PFSK-1 (cell line): ENCODE measurements around the gene IRF4.

Experiments used
- FOXP2 ChIP-seq: optimal IDR thresholded peaks from 2 replicates; pipeline ENCODE3; 2011; ENCODE audit warnings: borderline replicate concordance, control low read depth, inconsistent platforms; ENCODE audit not compliant: insufficient read depth; ENCODE audit errors: extremely low read length, extremely low read depth
- POLR2AphosphoS5 ChIP-seq: IDR thresholded peaks from 2 replicates; pipeline ENCODE4 v1.6.1; 2012; ENCODE audit warnings: low read depth, mild to moderate bottlenecking, control low read depth, low read length, moderate library complexity
- SIN3A ChIP-seq: IDR thresholded peaks from 2 replicates; pipeline ENCODE4 v1.6.1; 2012; ENCODE audit warnings: mild to moderate bottlenecking, low read length, moderate library complexity, borderline replicate concordance; ENCODE audit not compliant: insufficient read depth
- TAF1 ChIP-seq: IDR thresholded peaks from 2 replicates; pipeline ENCODE4 v1.6.1; 2012; ENCODE audit warnings: low read length, control low read depth, borderline replicate concordance; ENCODE audit not compliant: insufficient read depth
- TF ChIP-seq, protein P1 (sequence below), 2 experiments: IDR thresholded peaks; 2 replicates each; pipeline versions ENCODE4 v1.6.1 to v1.8.0; 2011 to 2012; ENCODE audit warnings: low read depth in 2 of 2, low read length in 2 of 2, control low read depth in 1 of 2, inconsistent platforms in 1 of 2, mild to moderate bottlenecking in 1 of 2, moderate library complexity in 1 of 2; ENCODE audit not compliant: insufficient read depth in 1 of 2

Gene IRF4

DNA sequence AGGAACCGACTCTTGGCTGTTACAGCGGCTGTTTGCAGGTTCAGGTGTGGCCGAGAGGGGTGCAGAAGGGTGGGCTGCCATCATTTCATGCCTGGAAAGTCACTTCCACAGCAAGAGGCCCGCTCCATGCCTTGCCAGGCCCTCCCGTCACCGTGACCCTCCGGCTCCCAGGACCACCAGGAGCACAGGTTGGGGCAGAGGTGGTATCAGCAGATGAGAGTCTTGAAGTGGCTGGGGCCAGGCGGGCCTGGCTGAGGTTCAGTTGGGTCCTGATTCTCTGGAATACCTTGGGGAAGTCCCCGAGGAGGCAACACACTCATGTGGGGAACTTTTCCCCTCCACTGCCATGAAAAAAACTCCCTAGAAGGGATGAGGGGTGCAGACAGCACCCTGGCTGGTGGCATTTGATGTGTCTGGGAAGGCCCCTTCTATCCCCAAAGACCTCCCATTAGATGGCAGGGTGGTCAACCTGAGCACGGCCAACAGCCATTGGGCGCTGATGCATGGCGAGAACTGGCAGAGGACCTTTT is 34.2 kb upstream of the IRF4 start:
- no peak for TF ChIP-seq SIN3A
- no peak for TF ChIP-seq TAF1
- no peak for TF ChIP-seq FOXP2
- TF ChIP-seq, protein P1, sequence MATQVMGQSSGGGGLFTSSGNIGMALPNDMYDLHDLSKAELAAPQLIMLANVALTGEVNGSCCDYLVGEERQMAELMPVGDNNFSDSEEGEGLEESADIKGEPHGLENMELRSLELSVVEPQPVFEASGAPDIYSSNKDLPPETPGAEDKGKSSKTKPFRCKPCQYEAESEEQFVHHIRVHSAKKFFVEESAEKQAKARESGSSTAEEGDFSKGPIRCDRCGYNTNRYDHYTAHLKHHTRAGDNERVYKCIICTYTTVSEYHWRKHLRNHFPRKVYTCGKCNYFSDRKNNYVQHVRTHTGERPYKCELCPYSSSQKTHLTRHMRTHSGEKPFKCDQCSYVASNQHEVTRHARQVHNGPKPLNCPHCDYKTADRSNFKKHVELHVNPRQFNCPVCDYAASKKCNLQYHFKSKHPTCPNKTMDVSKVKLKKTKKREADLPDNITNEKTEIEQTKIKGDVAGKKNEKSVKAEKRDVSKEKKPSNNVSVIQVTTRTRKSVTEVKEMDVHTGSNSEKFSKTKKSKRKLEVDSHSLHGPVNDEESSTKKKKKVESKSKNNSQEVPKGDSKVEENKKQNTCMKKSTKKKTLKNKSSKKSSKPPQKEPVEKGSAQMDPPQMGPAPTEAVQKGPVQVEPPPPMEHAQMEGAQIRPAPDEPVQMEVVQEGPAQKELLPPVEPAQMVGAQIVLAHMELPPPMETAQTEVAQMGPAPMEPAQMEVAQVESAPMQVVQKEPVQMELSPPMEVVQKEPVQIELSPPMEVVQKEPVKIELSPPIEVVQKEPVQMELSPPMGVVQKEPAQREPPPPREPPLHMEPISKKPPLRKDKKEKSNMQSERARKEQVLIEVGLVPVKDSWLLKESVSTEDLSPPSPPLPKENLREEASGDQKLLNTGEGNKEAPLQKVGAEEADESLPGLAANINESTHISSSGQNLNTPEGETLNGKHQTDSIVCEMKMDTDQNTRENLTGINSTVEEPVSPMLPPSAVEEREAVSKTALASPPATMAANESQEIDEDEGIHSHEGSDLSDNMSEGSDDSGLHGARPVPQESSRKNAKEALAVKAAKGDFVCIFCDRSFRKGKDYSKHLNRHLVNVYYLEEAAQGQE (IDR thresholded peaks at IDR 0.05; ENCODE audit: insufficient read depth in 1 of 2, low read depth in 2 of 2, low read length in 2 of 2), result no peak
- TF ChIP-seq POLR2AphosphoS5, result no peak

DNA sequence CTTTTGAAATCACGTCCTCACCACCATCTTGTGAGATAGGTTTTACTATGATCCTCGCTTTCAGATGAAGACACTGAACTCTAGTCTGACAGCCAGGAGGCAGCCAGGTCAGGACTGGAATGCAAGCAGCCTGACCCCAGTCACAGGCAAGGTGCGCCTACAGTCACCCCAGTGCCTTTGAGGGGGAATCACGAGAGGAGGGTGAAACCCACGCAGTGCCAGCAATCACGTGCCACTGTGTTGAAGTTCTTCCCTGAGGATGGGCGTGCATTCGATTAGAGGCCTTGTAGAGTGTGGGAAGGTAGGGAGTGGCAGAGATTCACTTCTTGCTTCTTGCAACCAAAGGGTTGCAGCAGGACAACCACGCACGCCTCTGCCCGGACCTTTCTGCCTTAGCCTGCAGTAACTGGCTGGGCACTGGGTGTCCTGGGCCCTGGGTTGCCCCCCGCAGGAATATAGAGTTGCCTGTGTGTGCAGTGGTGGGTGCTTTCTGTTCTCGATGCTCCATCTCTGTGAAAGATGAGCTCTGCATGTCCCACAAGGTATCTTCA is 33.7 kb upstream of the IRF4 start:
- TF ChIP-seq POLR2AphosphoS5 (no peak), FOXP2 (no peak), SIN3A (no peak), TAF1 (no peak)
- TF ChIP-seq, protein P1 (IDR thresholded peaks at IDR 0.05; ENCODE audit: insufficient read depth in 1 of 2, low read depth in 2 of 2, low read length in 2 of 2), result no peak

DNA sequence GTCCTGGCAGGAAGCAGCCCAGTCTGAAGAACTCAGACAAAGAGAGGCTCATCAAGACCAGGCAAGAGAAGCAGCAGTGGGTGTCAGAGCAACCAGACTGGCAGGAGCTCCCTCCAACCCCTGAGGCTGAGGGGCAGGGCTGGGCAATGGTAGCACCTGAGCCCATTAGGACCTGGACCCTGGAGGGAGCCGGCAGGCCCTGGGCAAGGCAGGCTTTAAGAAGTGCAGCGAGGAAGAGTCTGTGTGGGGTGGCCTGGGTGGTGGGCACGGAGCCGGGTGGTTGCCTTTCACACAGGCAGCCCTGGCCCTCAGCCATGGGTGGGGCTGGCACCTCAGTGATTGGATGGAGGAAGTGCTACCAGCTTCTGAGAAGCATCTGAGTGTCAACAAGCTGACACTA is 33.1 kb upstream of the IRF4 start:
- TF ChIP-seq FOXP2 (no peak), POLR2AphosphoS5 (no peak), SIN3A (no peak), TAF1 (no peak)
- TF ChIP-seq, protein P1 (IDR thresholded peaks at IDR 0.05; ENCODE audit: insufficient read depth in 1 of 2, low read depth in 2 of 2, low read length in 2 of 2), result no peak

DNA sequence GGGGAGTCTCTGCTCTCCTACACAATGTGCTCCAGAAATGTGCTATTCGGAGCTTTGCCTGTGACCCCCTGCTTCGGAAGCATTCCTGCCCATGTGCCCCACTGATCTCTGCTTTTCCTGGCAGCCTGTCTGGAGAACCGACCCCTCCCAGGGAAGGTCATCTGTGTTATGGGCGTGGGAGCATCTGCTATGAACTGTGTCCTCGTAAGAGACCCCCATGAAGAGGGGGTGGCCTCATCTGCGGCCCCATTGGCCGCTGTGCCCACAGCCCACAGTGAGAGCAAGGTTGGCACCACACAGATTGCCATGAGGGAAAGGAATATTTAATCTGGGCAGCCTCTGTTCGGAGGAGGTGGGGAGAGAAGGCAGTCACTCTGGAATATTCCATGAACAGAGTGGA is 32.7 kb upstream of the IRF4 start:
- no peak for TF ChIP-seq SIN3A
- no peak for TF ChIP-seq TAF1
- TF ChIP-seq FOXP2, result no peak
- TF ChIP-seq, protein P1 (IDR thresholded peaks at IDR 0.05; ENCODE audit: insufficient read depth in 1 of 2, low read depth in 2 of 2, low read length in 2 of 2), result no peak
- TF ChIP-seq POLR2AphosphoS5, result no peak
